HG03039 (cell line): ENCODE results near the gene SLC16A12.

Source experiments
- ATAC-seq: cut with Tn5 transposase; IDR thresholded peaks from one replicate; pipeline ENCODE4 v1.9.1; 2021; ENCODE audit warnings: mild to moderate bottlenecking, moderate library complexity; ENCODE audit not compliant: unreplicated experiment

The SLC16A12 gene

GRCh38 chr10:89535171-89536012, at the start of gene SLC16A12:
Gene SLC16A12, minus strand, starts transcription at chr10:89535594. Its CDS starts 73,016 bp downstream, at chr10:89462578.
- ATAC-seq: no peak

- no peak for ATAC-seq
These were observed 46.6 kb upstream of the SLC16A12 start for GRCh38 chr10:89582022-89582421.

GRCh38 chr10:89580243-89580642, 44.8 kb upstream of the SLC16A12 start:
- no peak for ATAC-seq

- no peak for ATAC-seq
These were observed 41.3 kb upstream of the SLC16A12 start for GRCh38 chr10:89576696-89577095.

- ATAC-seq: no peak
These were observed 40.6 kb upstream of the SLC16A12 start for GRCh38 chr10:89576022-89576421.

- no peak for ATAC-seq
These were observed 39.6 kb upstream of the SLC16A12 start for GRCh38 chr10:89575031-89575430.

- no peak for ATAC-seq
These were observed 39.0 kb upstream of the SLC16A12 start for GRCh38 chr10:89574368-89574767.

- ATAC-seq: no peak
These were observed 32.3 kb upstream of the SLC16A12 start for GRCh38 chr10:89567576-89568245.

- ATAC-seq: no peak
These were observed 31.6 kb upstream of the SLC16A12 start for GRCh38 chr10:89566992-89567391.

- ATAC-seq: no peak
These were observed 30.9 kb upstream of the SLC16A12 start for GRCh38 chr10:89566095-89566950.

- ATAC-seq: no peak
These were observed 29.8 kb upstream of the SLC16A12 start for GRCh38 chr10:89565180-89565579.

GRCh38 chr10:89563861-89564478, 28.6 kb upstream of the SLC16A12 start:
- no peak for ATAC-seq

- ATAC-seq: no peak
These were observed 27.9 kb upstream of the SLC16A12 start for GRCh38 chr10:89563311-89563710.

GRCh38 chr10:89556600-89556999, 21.2 kb upstream of the SLC16A12 start:
- no peak for ATAC-seq

GRCh38 chr10:89555688-89556445, 20.5 kb upstream of the SLC16A12 start:
- no peak for ATAC-seq

GRCh38 chr10:89554433-89554832, 19.0 kb upstream of the SLC16A12 start:
- no peak for ATAC-seq

- no peak for ATAC-seq
These were observed 17.8 kb upstream of the SLC16A12 start for GRCh38 chr10:89553064-89553734.

GRCh38 chr10:89552213-89552612, 16.8 kb upstream of the SLC16A12 start:
- no peak for ATAC-seq

GRCh38 chr10:89550509-89550908, 15.1 kb upstream of the SLC16A12 start:
- no peak for ATAC-seq

GRCh38 chr10:89549510-89549909, 14.1 kb upstream of the SLC16A12 start:
- ATAC-seq: no peak
